ENCODE measurements around the gene PPHLN1.
"Not testable (repeated sequence)": the region's sequence is repeated elsewhere in the genome, so short reads cannot be mapped to it uniquely, and the experiment has no call there.

The PPHLN1 gene

DNA sequence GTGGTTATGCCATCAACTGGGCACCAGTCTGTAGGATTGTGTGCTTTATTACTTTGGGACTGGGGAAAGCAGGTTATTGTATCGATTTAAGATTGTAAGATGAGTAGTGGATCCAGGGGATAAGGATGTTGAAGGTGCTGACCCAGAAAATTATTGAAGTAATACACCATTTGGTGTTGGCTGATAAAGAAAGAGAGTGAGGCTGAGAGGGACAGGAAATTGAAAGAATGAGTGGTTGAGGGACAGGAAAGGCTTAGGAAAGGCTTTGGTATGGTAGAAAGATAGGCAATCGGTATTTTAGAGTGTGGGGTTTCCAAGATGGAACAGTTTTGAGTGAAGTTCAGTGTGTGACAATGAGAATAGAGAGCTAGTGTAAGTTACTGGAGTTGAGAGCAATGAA is 12.3 kb downstream of the PPHLN1 start:
- Histone ChIP-seq H3K4me3 (ENCODE audit: insufficient read depth, low read depth, low read length, poor library complexity, severe bottlenecking) (no peak overlapping the region), H3K4me1 (ENCODE audit: control insufficient read depth, insufficient read depth, low read length, poor library complexity, severe bottlenecking) (no peaks in the 10 kb centered on the region), H3K27me3 (replicated peaks; ENCODE audit: control insufficient read depth, insufficient read depth, low read length, poor library complexity, severe bottlenecking) (no peaks in the 10 kb centered on the region), H3K27ac (ENCODE audit: insufficient read depth, low read length, poor library complexity, severe bottlenecking) (no peak overlapping the region), H3K9me3 (ENCODE audit: control insufficient read depth, low read length) (no peaks in the 10 kb centered on the region), H3K36me3 (ENCODE audit: control insufficient read depth, insufficient read depth, low read length) (peaks cover 10% of the 10 kb centered on the region)
- no peak for DNase-seq

GRCh38 chr12:42342028-42342427 is 16.1 kb downstream of the PPHLN1 start:
- Histone ChIP-seq H3K36me3 (ENCODE audit: control insufficient read depth, insufficient read depth, low read length) (peaks cover under 1% of the 10 kb centered on the region), H3K4me3 (ENCODE audit: insufficient read depth, low read depth, low read length, poor library complexity, severe bottlenecking) (no peak overlapping the region), H3K9me3 (ENCODE audit: control insufficient read depth, low read length) (no peaks in the 10 kb centered on the region), H3K4me1 (ENCODE audit: control insufficient read depth, insufficient read depth, low read length, poor library complexity, severe bottlenecking) (no peaks in the 10 kb centered on the region), H3K27ac (ENCODE audit: insufficient read depth, low read length, poor library complexity, severe bottlenecking) (no peak overlapping the region), H3K27me3 (replicated peaks; ENCODE audit: control insufficient read depth, insufficient read depth, low read length, poor library complexity, severe bottlenecking) (no peaks in the 10 kb centered on the region)
- DNase-seq: no peak

DNA sequence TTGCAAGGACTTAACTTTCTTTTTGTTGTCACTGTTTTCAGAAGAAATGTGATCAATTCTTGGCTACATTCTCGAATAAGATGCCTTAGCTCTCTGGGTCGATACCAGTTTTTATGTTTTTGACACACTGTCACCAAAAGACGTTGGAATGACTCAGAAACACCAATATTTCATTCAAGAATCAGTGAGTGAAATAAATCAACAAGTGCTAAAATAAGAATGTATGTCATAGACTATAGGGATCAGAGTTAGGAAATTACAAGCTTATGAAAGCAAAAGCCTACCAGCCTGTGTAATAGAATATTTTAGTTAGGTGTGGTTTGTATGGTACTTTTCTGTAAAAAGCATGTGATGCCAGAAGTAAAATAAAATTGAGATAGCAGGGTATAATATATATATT is 17.8 kb downstream of the PPHLN1 start:
- H3K36me3 ChIP-seq (ENCODE audit: control insufficient read depth, insufficient read depth, low read length): no peaks in the 10 kb centered on the region
- no peak for DNase-seq

GRCh38 chr12:42346403-42347002 is 20.5 kb downstream of the PPHLN1 start:
- no peaks in the 10 kb centered on the region for H3K4me1 ChIP-seq (ENCODE audit: control insufficient read depth, insufficient read depth, low read length, poor library complexity, severe bottlenecking)
- no peak overlapping the region for H3K27ac ChIP-seq (ENCODE audit: insufficient read depth, low read length, poor library complexity, severe bottlenecking)
- H3K9me3 ChIP-seq (ENCODE audit: control insufficient read depth, low read length): no peaks in the 10 kb centered on the region
- no peak for DNase-seq
- H3K36me3 ChIP-seq (ENCODE audit: control insufficient read depth, insufficient read depth, low read length): no peaks in the 10 kb centered on the region
- no peaks in the 10 kb centered on the region for H3K27me3 ChIP-seq (replicated peaks; ENCODE audit: control insufficient read depth, insufficient read depth, low read length, poor library complexity, severe bottlenecking)
- H3K4me3 ChIP-seq (ENCODE audit: insufficient read depth, low read depth, low read length, poor library complexity, severe bottlenecking): no peak overlapping the region

More for the DNA sequence above, 17.8 kb downstream of the PPHLN1 start:
- Histone ChIP-seq H3K4me3 (ENCODE audit: insufficient read depth, low read depth, low read length, poor library complexity, severe bottlenecking) (no peak overlapping the region), H3K27me3 (replicated peaks; ENCODE audit: control insufficient read depth, insufficient read depth, low read length, poor library complexity, severe bottlenecking) (no peaks in the 10 kb centered on the region), H3K9me3 (ENCODE audit: control insufficient read depth, low read length) (no peaks in the 10 kb centered on the region), H3K27ac (ENCODE audit: insufficient read depth, low read length, poor library complexity, severe bottlenecking) (no peak overlapping the region), H3K4me1 (ENCODE audit: control insufficient read depth, insufficient read depth, low read length, poor library complexity, severe bottlenecking) (no peaks in the 10 kb centered on the region)

DNA sequence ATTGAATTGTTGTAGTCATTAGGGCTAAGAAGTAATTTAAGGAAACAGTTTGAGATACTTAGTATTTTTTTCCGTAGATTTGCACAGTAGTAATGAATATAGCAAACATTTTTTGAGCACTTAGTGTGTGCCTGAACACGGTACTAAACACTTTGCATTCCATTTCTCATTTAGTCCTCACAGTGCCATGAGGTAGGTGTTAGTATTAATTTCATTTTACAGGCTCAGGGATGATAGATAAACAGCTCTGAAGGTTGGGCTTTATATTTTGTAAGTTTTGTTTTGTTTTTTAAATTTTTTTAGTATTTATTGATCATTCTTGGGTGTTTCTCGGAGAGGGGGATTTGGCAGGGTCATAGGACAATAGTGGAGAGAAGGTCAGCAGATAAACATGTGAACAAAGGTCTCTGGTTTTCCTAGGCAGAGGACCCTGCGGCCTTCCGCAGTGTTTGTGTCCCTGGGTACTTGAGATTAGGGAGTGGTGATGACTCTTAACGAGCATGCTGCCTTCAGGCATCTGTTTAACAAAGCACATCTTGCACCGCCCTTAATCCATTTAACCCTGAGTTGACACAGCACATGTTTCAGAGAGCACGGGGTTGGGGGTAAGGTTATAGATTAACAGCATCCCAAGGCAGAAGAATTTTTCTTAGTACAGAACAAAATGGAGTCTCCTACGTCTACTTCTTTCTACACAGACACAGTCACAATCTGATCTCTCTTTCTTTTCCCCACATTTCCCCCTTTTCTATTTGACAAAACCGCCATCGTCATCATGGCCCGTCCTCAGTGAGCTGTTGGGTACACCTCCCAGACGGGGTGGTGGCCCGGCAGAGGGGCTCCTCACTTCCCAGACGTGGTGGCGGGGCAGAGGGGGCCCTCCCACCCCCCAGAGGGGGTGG is 23.4 kb downstream of the PPHLN1 start:
- H3K4me3 ChIP-seq (ENCODE audit: insufficient read depth, low read depth, low read length, poor library complexity, severe bottlenecking); H3K4me1 ChIP-seq (ENCODE audit: control insufficient read depth, insufficient read depth, low read length, poor library complexity, severe bottlenecking); H3K9me3 ChIP-seq (ENCODE audit: control insufficient read depth, low read length); DNase-seq; H3K36me3 ChIP-seq (ENCODE audit: control insufficient read depth, insufficient read depth, low read length); H3K27ac ChIP-seq (ENCODE audit: insufficient read depth, low read length, poor library complexity, severe bottlenecking); H3K27me3 ChIP-seq (replicated peaks; ENCODE audit: control insufficient read depth, insufficient read depth, low read length, poor library complexity, severe bottlenecking): not testable (repeated sequence)

- H3K4me3 ChIP-seq (ENCODE audit: insufficient read depth, low read depth, low read length, poor library complexity, severe bottlenecking); H3K27ac ChIP-seq (ENCODE audit: insufficient read depth, low read length, poor library complexity, severe bottlenecking); H3K4me1 ChIP-seq (ENCODE audit: control insufficient read depth, insufficient read depth, low read length, poor library complexity, severe bottlenecking); H3K36me3 ChIP-seq (ENCODE audit: control insufficient read depth, insufficient read depth, low read length); DNase-seq; H3K9me3 ChIP-seq (ENCODE audit: control insufficient read depth, low read length); H3K27me3 ChIP-seq (replicated peaks; ENCODE audit: control insufficient read depth, insufficient read depth, low read length, poor library complexity, severe bottlenecking): not testable (repeated sequence)
These were observed 24.0 kb downstream of the PPHLN1 start for GRCh38 chr12:42350021-42350407.

DNA sequence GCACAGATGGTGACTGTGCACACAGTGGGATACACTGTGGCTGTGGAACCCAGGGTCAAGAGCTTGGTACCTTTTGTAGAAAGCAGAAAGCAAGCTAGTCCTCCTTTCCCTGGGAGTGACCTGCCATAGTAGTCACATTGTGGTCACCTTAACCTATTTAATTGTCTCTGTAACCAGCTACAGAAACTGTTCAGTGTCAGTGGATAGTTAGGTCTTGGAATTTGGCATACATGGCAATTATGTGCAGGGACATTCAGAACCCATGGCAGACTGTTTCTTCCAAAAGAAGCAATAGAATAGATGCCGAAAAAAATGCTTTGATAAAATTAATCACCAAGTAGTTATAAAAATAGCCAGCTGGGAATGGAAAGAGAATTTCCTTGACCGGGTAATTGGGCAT is 30.4 kb downstream of the PPHLN1 start:
- no peaks in the 10 kb centered on the region for H3K4me1 ChIP-seq (ENCODE audit: control insufficient read depth, insufficient read depth, low read length, poor library complexity, severe bottlenecking)
- no peak overlapping the region for H3K27ac ChIP-seq (ENCODE audit: insufficient read depth, low read length, poor library complexity, severe bottlenecking)
- no peak overlapping the region for H3K4me3 ChIP-seq (ENCODE audit: insufficient read depth, low read depth, low read length, poor library complexity, severe bottlenecking)
- H3K9me3 ChIP-seq (ENCODE audit: control insufficient read depth, low read length): no peaks in the 10 kb centered on the region
- H3K27me3 ChIP-seq (replicated peaks; ENCODE audit: control insufficient read depth, insufficient read depth, low read length, poor library complexity, severe bottlenecking): no peaks in the 10 kb centered on the region
- peaks cover 16% of the 10 kb centered on the region for H3K36me3 ChIP-seq (ENCODE audit: control insufficient read depth, insufficient read depth, low read length)
- DNase-seq: no peak

DNA sequence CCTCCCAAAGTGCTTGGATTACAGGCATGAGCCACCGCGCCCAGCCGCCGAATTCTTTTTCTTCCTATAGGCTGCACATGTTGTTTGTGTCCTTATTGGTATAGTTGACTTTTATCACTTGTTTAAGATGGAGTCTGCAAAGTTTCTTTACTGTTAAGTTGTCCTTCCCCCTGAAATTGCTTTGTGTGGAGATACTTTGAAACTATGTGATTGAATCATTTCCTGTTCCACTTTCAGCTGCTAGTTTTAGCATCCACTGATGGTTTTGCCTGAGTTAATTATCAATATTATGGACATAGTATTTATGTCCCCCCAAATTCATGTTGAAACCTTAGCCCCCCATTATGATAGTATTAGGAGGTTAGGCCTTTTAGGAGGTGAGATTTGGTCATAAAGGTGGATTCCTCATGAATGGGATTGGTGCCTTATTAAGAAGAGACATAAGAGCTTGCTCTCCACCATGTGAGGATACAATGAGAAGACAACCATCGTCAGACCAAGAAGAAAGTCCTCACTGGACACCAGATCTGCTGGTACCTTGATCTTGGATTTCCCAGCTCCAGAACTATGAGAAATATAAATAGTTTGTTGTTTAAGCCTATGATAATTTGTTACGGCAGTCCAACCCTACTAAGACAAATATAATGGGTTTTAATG is 34.9 kb downstream of the PPHLN1 start:
- no peaks in the 10 kb centered on the region for H3K27me3 ChIP-seq (replicated peaks; ENCODE audit: control insufficient read depth, insufficient read depth, low read length, poor library complexity, severe bottlenecking)
- H3K27ac ChIP-seq (ENCODE audit: insufficient read depth, low read length, poor library complexity, severe bottlenecking): no peak overlapping the region
- no peak for DNase-seq
- H3K4me1 ChIP-seq (ENCODE audit: control insufficient read depth, insufficient read depth, low read length, poor library complexity, severe bottlenecking): no peaks in the 10 kb centered on the region
- H3K36me3 ChIP-seq (ENCODE audit: control insufficient read depth, insufficient read depth, low read length): peaks cover 6% of the 10 kb centered on the region
- H3K9me3 ChIP-seq (ENCODE audit: control insufficient read depth, low read length): no peaks in the 10 kb centered on the region
- H3K4me3 ChIP-seq (ENCODE audit: insufficient read depth, low read depth, low read length, poor library complexity, severe bottlenecking): no peak overlapping the region

- Histone ChIP-seq H3K4me1 (ENCODE audit: control insufficient read depth, insufficient read depth, low read length, poor library complexity, severe bottlenecking) (no peaks in the 10 kb centered on the region), H3K9me3 (ENCODE audit: control insufficient read depth, low read length) (no peaks in the 10 kb centered on the region), H3K4me3 (ENCODE audit: insufficient read depth, low read depth, low read length, poor library complexity, severe bottlenecking) (no peak overlapping the region), H3K36me3 (ENCODE audit: control insufficient read depth, insufficient read depth, low read length) (no peaks in the 10 kb centered on the region), H3K27ac (ENCODE audit: insufficient read depth, low read length, poor library complexity, severe bottlenecking) (no peak overlapping the region), H3K27me3 (replicated peaks; ENCODE audit: control insufficient read depth, insufficient read depth, low read length, poor library complexity, severe bottlenecking) (no peaks in the 10 kb centered on the region)
- no peak for DNase-seq
These were observed 36.1 kb downstream of the PPHLN1 start for GRCh38 chr12:42361909-42362646.

All from effector memory CD4-positive, alpha-beta T cell (primary cell).